Keratinocyte (primary cell): ENCODE data around the gene BICD2. TPM values are rescaled to one million over a fixed set of nuclear protein-coding genes. Genes with fewer than 3 reads are reported as not detected.

Experiments
- DNase-seq: peaks from one replicate; pipeline ENCODE4 v3.0.0-alpha.2; 2011; ENCODE audit warnings: low read depth, missing footprints, low spot score
- FAIRE-seq: peaks from 2 replicates; lab custom pipeline; 2011; peaks lifted over from hg19 to GRCh38; lab: Jason Lieb, UNC
- H2AFZ ChIP-seq: 2 replicates; pipeline ENCODE4 v1.6.0; 2012; ENCODE audit warnings: low read length, control low read depth, inconsistent platforms; ENCODE audit not compliant: control insufficient read depth
- H3K27ac ChIP-seq: 2 replicates; pipeline ENCODE4 v1.5.1; 2011; ENCODE audit warnings: low read length; ENCODE audit not compliant: control insufficient read depth, insufficient read depth
- H3K27me3 ChIP-seq: 3 replicates; pipeline ENCODE4 v1.6.0; 2011; ENCODE audit warnings: low read length; ENCODE audit not compliant: control insufficient read depth, insufficient read depth; ENCODE audit errors: extremely low read depth
- H3K36me3 ChIP-seq, 2 experiments: 2 replicates in 1 of 2; 3 replicates in 1 of 2; pipeline ENCODE4 v1.5.1; 2011; ENCODE audit warnings: low read length in 2 of 2, mild to moderate bottlenecking in 1 of 2; ENCODE audit not compliant: control insufficient read depth in 2 of 2, insufficient read depth in 2 of 2; ENCODE audit errors: extremely low read depth in 1 of 2
- H3K4me1 ChIP-seq: 3 replicates; pipeline ENCODE4 v1.5.1; 2011; ENCODE audit warnings: low read length; ENCODE audit not compliant: control insufficient read depth, insufficient read depth; ENCODE audit errors: extremely low read depth
- H3K4me2 ChIP-seq: 3 replicates; pipeline ENCODE4 v1.6.0; 2011; ENCODE audit warnings: low read depth, low read length; ENCODE audit not compliant: control insufficient read depth, insufficient read depth; ENCODE audit errors: extremely low read depth
- H3K4me3 ChIP-seq, 3 experiments: fragments of 200-600 bp in 1 of 3; sonication (generic) in 1 of 3; 2 replicates in 2 of 3; 3 replicates in 1 of 3; pipeline ENCODE4 v1.5.1; 2011 to 2016; ENCODE audit warnings: low read length in 3 of 3, mild to moderate bottlenecking in 3 of 3, control low read depth in 2 of 3, inconsistent platforms in 1 of 3, low read depth in 1 of 3, mixed read lengths in 1 of 3, mixed run types in 1 of 3, moderate library complexity in 1 of 3; ENCODE audit not compliant: control insufficient read depth in 2 of 3, insufficient read depth in 2 of 3; ENCODE audit errors: extremely low read depth in 1 of 3
- H3K79me2 ChIP-seq: 2 replicates; pipeline ENCODE4 v1.6.0; 2012; ENCODE audit warnings: low read length; ENCODE audit not compliant: control insufficient read depth, insufficient read depth
- H3K9ac ChIP-seq: 3 replicates; pipeline ENCODE4 v1.6.0; 2011; ENCODE audit warnings: low read length; ENCODE audit not compliant: control insufficient read depth, insufficient read depth; ENCODE audit errors: extremely low read depth
- H3K9me1 ChIP-seq: 3 replicates; pipeline ENCODE4 v1.6.0; 2011; ENCODE audit warnings: low read length; ENCODE audit not compliant: control insufficient read depth, insufficient read depth; ENCODE audit errors: extremely low read depth
- H3K9me3 ChIP-seq: 2 replicates; pipeline ENCODE4 v1.5.1; 2012; ENCODE audit warnings: low read depth, low read length; ENCODE audit not compliant: control insufficient read depth
- H4K20me1 ChIP-seq: 3 replicates; pipeline ENCODE4 v1.6.0; 2011; ENCODE audit warnings: low read length; ENCODE audit not compliant: control insufficient read depth, insufficient read depth; ENCODE audit errors: extremely low read depth
- CTCF ChIP-seq, 3 experiments: IDR thresholded peaks in 1 of 3; conservative IDR thresholded peaks in 1 of 3; optimal IDR thresholded peaks in 1 of 3; 2 replicates in 2 of 3; 3 replicates in 1 of 3; pipeline versions ENCODE3 to v1.5.1; 2011; ENCODE audit warnings: low read length in 3 of 3, mild to moderate bottlenecking in 3 of 3, moderate library complexity in 2 of 3, control low read depth in 1 of 3, inconsistent platforms in 1 of 3; ENCODE audit not compliant: insufficient read depth in 2 of 3; ENCODE audit errors: extremely low read depth in 1 of 3
- EZH2 ChIP-seq: IDR thresholded peaks from one replicate; pipeline ENCODE4 v1.6.1; 2012; ENCODE audit warnings: inconsistent platforms, mild to moderate bottlenecking, low read length, moderate library complexity
- dilution Hi-C: fragments of 300-500 bp; cut with MboI; formaldehyde crosslinking; loops from one replicate; pipeline ENCODE4 v1.7.0; 2020; ENCODE audit warnings: low sequenced_read_pairs; ENCODE audit not compliant: extremely low pct_ligation_motif_present
- polyA plus RNA-seq, 5 experiments: library from polyadenylated mRNA; depleted of rRNA in 3 of 5; stranded (reverse) in 3 of 5; stranded (forward) in 1 of 5; unstranded in 1 of 5; fragments of >200 nt; gene quantifications; 1 replicate in 1 of 5; 2 replicates in 3 of 5; 3 replicates in 1 of 5; pipeline versions ENCODE4 v1.2.1 to v1.2.3, GENCODE V29; 2011 to 2012; ENCODE audit warnings: missing spikeins in 2 of 5, low read depth in 1 of 5, low replicate concordance in 1 of 5

The BICD2 gene
- polyA plus RNA-seq, 1 donor (not counting 4 experiments of a cell fraction or from before 2014, with no cell fraction given), result 41.9 TPM

- H3K27me3 ChIP-seq, result no peaks in the 10 kb centered on the region
- peak overlapping the region; percentile 9 for H3K4me2 ChIP-seq
- no peak overlapping the region for H2AFZ ChIP-seq
- no peaks in the 10 kb centered on the region for H3K9me1 ChIP-seq
- no peaks in the 10 kb centered on the region for H4K20me1 ChIP-seq
- H3K9ac ChIP-seq, result peak overlapping the region; percentile 11
- TF ChIP-seq CTCF (optimal IDR thresholded peaks at IDR 0.05 in 1 of 3, IDR thresholded peaks at IDR 0.05 in 1 of 3, conservative IDR thresholded peaks at IDR 0.05 in 1 of 3; ENCODE audit: extremely low read depth in 1 of 3, insufficient read depth in 2 of 3, low read length in 3 of 3) (no peak), EZH2 (no peak)
- H3K4me3 ChIP-seq, result no peak overlapping the region
- H3K27ac ChIP-seq, result peak overlapping the region; percentile 67
- dilution Hi-C loops, result no loop called here
- peaks cover 39% of the 10 kb centered on the region for H3K4me1 ChIP-seq
- FAIRE-seq, result peak; percentile 99
- peaks cover 3% of the 10 kb centered on the region for H3K9me3 ChIP-seq
- DNase-seq, result no peak
- no peaks in the 10 kb centered on the region for H3K36me3 ChIP-seq
- no peaks in the 10 kb centered on the region for H3K79me2 ChIP-seq
These were observed 9.6 kb upstream of the BICD2 start for GRCh38 chr9:92774274-92774673.

- Histone ChIP-seq H3K9me3 (peaks cover 1% of the 10 kb centered on the region), H4K20me1 (no peaks in the 10 kb centered on the region), H2AFZ (no peak overlapping the region), H3K4me2 (peak overlapping the region; percentile 9), H3K79me2 (no peaks in the 10 kb centered on the region), H3K36me3 (no peaks in the 10 kb centered on the region), H3K4me3 (no peak overlapping the region), H3K9me1 (no peaks in the 10 kb centered on the region), H3K27me3 (no peaks in the 10 kb centered on the region), H3K27ac (peak overlapping the region; percentile 67), H3K9ac (peak overlapping the region; percentile 11), H3K4me1 (peaks cover 41% of the 10 kb centered on the region)
- TF ChIP-seq EZH2, result no peak
- TF ChIP-seq CTCF (optimal IDR thresholded peaks at IDR 0.05 in 1 of 3, IDR thresholded peaks at IDR 0.05 in 1 of 3, conservative IDR thresholded peaks at IDR 0.05 in 1 of 3; ENCODE audit: extremely low read depth in 1 of 3, insufficient read depth in 2 of 3, low read length in 3 of 3), result no peak
- FAIRE-seq, result no peak
- dilution Hi-C loops, result no loop called here
- DNase-seq, result no peak
These were observed 9.2 kb upstream of the BICD2 start for GRCh38 chr9:92773810-92774209.
